GM12878 (cell line): Measurements from ENCODE around the gene KCND2. TPM values are rescaled to one million over a fixed set of nuclear protein-coding genes. Genes with fewer than 3 reads are reported as not detected.

ENCODE experiments used
- ATAC-seq: fragments of 200-7000 bp; cut with Tn5 transposase; 3 replicates; pipeline ENCODE4 v1.9.1; 2020; ENCODE audit warnings: mild to moderate bottlenecking, moderate library complexity
- BruUV-seq: library from RNA; stranded (reverse); fragments of 400-500 nt; replicated peaks from 2 replicates; lab custom pipeline; 2021; lab: Mats Ljungman, UMichigan
- CTCF ChIA-PET: fragments of 300-600 bp; sonication (Branson Sonifier 250); formaldehyde crosslinking; extraction: SDS; loops from one replicate; lab custom pipeline; 2021; ENCODE audit warnings: inconsistent platforms; lab: Yijun Ruan, JAX
- POLR2A ChIA-PET: fragments of 350-600 bp; formaldehyde crosslinking; extraction: SDS; loops from one replicate; lab custom pipeline; 2021; ENCODE audit warnings: inconsistent platforms; lab: Charles Lee
- RAD21 ChIA-PET: fragments of 300-600 bp; sonication (Branson Sonifier 250); formaldehyde crosslinking; loops from one replicate; lab custom pipeline; 2023; ENCODE audit warnings: antibody characterized with exemption; ENCODE audit not compliant: unreplicated experiment; lab: Charles Lee
- SMC1A ChIA-PET: fragments of 300-600 bp; sonication (Branson Sonifier 250); formaldehyde crosslinking; loops from one replicate; lab custom pipeline; 2023; ENCODE audit not compliant: unreplicated experiment, uncharacterized antibody; lab: Charles Lee
- DNase-seq: peaks from one replicate; pipeline ENCODE4 v3.0.0-alpha.2; 2011; ENCODE audit warnings: low read depth, low spot score
- FAIRE-seq: peaks from 3 replicates; lab custom pipeline; 2011; peaks lifted over from hg19 to GRCh38; lab: Jason Lieb, UNC
- H2AFZ ChIP-seq: 2 replicates; pipeline ENCODE4 v1.6.0; 2011; ENCODE audit warnings: low read depth, low read length, control low read depth; ENCODE audit not compliant: control insufficient read depth
- H3K27ac ChIP-seq: 2 replicates; pipeline ENCODE4 v1.5.1; 2011; ENCODE audit warnings: control low read depth; ENCODE audit not compliant: control insufficient read depth, insufficient read depth
- H3K27me3 ChIP-seq, 2 experiments: replicated peaks in 1 of 2; 2 replicates each; pipeline versions ENCODE4 v1.6.0 to v1.6.1; 2011; ENCODE audit warnings: low read length in 1 of 2; ENCODE audit not compliant: control insufficient read depth in 2 of 2, insufficient read depth in 2 of 2
- H3K36me3 ChIP-seq, 2 experiments: 2 replicates each; pipeline ENCODE4 v1.5.1; 2011; ENCODE audit warnings: low read length in 1 of 2; ENCODE audit not compliant: control insufficient read depth in 2 of 2, insufficient read depth in 2 of 2
- H3K4me1 ChIP-seq: 2 replicates; pipeline ENCODE4 v1.6.1; 2011; ENCODE audit warnings: mild to moderate bottlenecking, low read length, moderate library complexity, mixed read lengths; ENCODE audit not compliant: control insufficient read depth, insufficient read depth
- H3K4me2 ChIP-seq: 2 replicates; pipeline ENCODE4 v1.6.0; 2011; ENCODE audit warnings: control low read depth; ENCODE audit not compliant: control insufficient read depth, insufficient read depth
- H3K4me3 ChIP-seq: fragments of 200-600 bp; sonication (generic); 2 replicates; pipeline ENCODE4 v1.5.1; 2016
- H3K79me2 ChIP-seq: 2 replicates; pipeline ENCODE4 v1.6.0; 2011; ENCODE audit warnings: low read length; ENCODE audit not compliant: control insufficient read depth, insufficient read depth
- H3K9ac ChIP-seq: 2 replicates; pipeline ENCODE4 v1.8.0; 2011; ENCODE audit warnings: low read length, control low read depth, mixed read lengths; ENCODE audit not compliant: control insufficient read depth, insufficient read depth
- H3K9me3 ChIP-seq: replicated peaks from 3 replicates; pipeline ENCODE4 v1.5.1; 2011; ENCODE audit warnings: mild to moderate bottlenecking, low read length; ENCODE audit not compliant: control insufficient read depth, insufficient read depth
- H4K20me1 ChIP-seq: 2 replicates; pipeline ENCODE4 v1.6.0; 2011; ENCODE audit not compliant: control insufficient read depth, insufficient read depth
- CBFB ChIP-seq: IDR thresholded peaks from 2 replicates; pipeline ENCODE4 v1.6.1; 2016; ENCODE audit warnings: antibody characterized with exemption, low read depth
- CREM ChIP-seq: IDR thresholded peaks from 2 replicates; pipeline ENCODE4 v1.6.1; 2014; ENCODE audit warnings: antibody characterized with exemption, low read depth
- JUNB ChIP-seq: IDR thresholded peaks from 2 replicates; pipeline ENCODE4 v1.6.1; 2016; ENCODE audit warnings: antibody characterized with exemption, mild to moderate bottlenecking
- NFIC ChIP-seq: IDR thresholded peaks from 2 replicates; pipeline ENCODE4 v1.6.1; 2012; ENCODE audit warnings: low read depth, mild to moderate bottlenecking, inconsistent platforms, low read length, moderate library complexity
- POLR2AphosphoS2 ChIP-seq: IDR thresholded peaks from 2 replicates; pipeline ENCODE4 v1.6.1; 2011; ENCODE audit warnings: low read depth, mild to moderate bottlenecking, low read length, improper control_type of control experiment, moderate library complexity
- RUNX3 ChIP-seq: IDR thresholded peaks from 2 replicates; pipeline ENCODE4 v1.6.1; 2012; ENCODE audit warnings: low read length, inconsistent platforms
- TBL1XR1 ChIP-seq: IDR thresholded peaks from 2 replicates; pipeline ENCODE4 v1.6.1; 2012; ENCODE audit warnings: low read depth, low read length, improper control_type of control experiment
- TCF12 ChIP-seq: IDR thresholded peaks from 2 replicates; pipeline ENCODE4 v1.6.1; 2011; ENCODE audit warnings: low read depth, mild to moderate bottlenecking, low read length
- WGBS: methylation state at CpG from one replicate; pipeline ENCODE4 v1.1.6; 2016; ENCODE audit warnings: low lambda C conversion rate; ENCODE audit not compliant: insufficient replicate concordance, insufficient coverage; ENCODE audit errors: missing lambda C conversion rate; 5-methylcytosine and 5-hydroxymethylcytosine counted together
- in situ Hi-C: fragments of 300-500 bp; cut with MboI; formaldehyde crosslinking; loops from 9 replicates; pipeline ENCODE4 v1.14.3; 2018; ENCODE audit warnings: mixed read lengths
- intact Hi-C: fragments of 100-400 bp; cut with micrococcal nuclease; formaldehyde crosslinking; loops from one replicate; pipeline ENCODE4 v1.14.2; 2022; ENCODE audit not compliant: unreplicated experiment
- polyA plus RNA-seq, 11 experiments: library from polyadenylated mRNA; depleted of rRNA in 4 of 11; unstranded in 6 of 11; stranded (reverse) in 5 of 11; fragments of >200 nt; fragmentation: Nextera tagmentation in 4 of 11; fragmentation: Illumina TruSeq in 1 of 11; extraction: Ambion mirVana in 4 of 11; extraction: Trizol in 1 of 11; gene quantifications; 1 replicate in 1 of 11; 2 replicates in 10 of 11; pipeline versions ENCODE4 v1.2.1 to v1.2.3, GENCODE V29; 2011 to 2016; ENCODE audit warnings: inconsistent platforms in 2 of 11, missing spikeins in 2 of 11, low read depth in 1 of 11
- total RNA-seq, 4 experiments: library from RNA; depleted of rRNA in 3 of 4; stranded (reverse); fragments of >200 nt in 3 of 4; fragmentation: Illumina TruSeq in 1 of 4; extraction: Trizol in 1 of 4; gene quantifications; 2 replicates each; pipeline versions ENCODE4 v1.2.1 to v1.2.3, GENCODE V29; 2013 to 2021

Gene KCND2
- total and polyA plus RNA-seq, 10 of the 15 experiments (the other 5 are each of a cell fraction or from before 2014, with no cell fraction given): 3.6 to 22.3 (median 6.3) TPM

DNA sequence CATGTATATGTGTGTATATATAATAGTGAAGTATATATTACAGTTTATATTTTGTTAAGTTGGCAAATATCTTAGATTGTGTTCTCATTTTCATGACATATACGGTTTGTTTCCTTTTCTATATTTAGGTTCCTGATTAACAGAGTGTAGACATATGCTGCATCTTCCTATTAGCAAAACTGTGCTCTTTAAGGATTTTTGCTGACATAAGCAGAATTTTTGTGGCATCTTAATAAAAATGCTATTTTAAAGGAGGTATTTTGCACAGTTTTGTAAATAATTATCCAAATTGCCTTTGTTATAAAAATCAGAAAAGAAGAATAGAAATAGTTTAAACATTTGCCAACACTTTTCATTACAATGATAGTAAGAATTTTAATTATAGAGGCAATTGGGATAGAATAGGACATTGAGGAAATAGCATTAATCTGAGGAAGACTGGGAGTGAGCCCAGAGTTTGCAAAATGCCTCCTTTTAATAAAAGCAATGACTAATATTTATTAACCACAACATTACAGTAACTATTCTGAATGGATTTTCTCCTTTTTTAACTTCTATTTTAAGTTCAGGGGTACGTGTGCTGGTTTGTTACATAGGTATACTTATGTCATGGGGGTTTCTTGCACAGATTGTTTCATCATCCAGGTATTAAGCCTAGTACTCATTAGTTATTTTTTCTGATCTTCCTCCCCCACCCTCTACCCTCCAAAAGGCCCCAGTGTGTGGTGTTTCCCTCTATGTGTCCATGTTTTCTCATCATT lies 38.2 kb downstream of the KCND2 start:
- H4K20me1 ChIP-seq: no peaks in the 10 kb centered on the region
- ChIA-PET SMC1A (interaction anchor here (0.9 to 1.2 kb wide), 2 partner anchors 18 to 34 kb away, joined by 3 to 4 read pairs; no protein-coding TSS in a partner anchor), RAD21 (no interaction called here), POLR2A (interaction anchor here (0.7 kb wide), 1 partner anchor 507 kb away, joined by 3 read pairs; no protein-coding TSS in a partner anchor), CTCF (interaction anchor here (0.8 kb wide), 1 partner anchor 10 kb away, joined by 3 read pairs; no protein-coding TSS in a partner anchor)
- no peaks in the 10 kb centered on the region; the same call in none of the 2 replicates for H3K79me2 ChIP-seq
- 3% methylated on average over 2 of the region's 2 CpGs for WGBS
- H3K4me1 ChIP-seq: 0 out of 2 replicates have a peak, but pooled peaks cover 4% of the 10 kb centered on the region
- no peak overlapping the region for H3K27ac ChIP-seq
- DNase-seq (no peak), ATAC-seq (peak; percentile 19), FAIRE-seq (no peak)
- H3K27me3 ChIP-seq: no peaks in the 10 kb centered on the region
- no peak overlapping the region for H3K4me2 ChIP-seq
- in situ Hi-C loops (no loop called here), intact Hi-C loops (no loop called here)
- no peaks in the 10 kb centered on the region for H3K36me3 ChIP-seq
- no peak overlapping the region for H3K9ac ChIP-seq
- no TSS peak for BruUV-seq
- no peak overlapping the region for H3K4me3 ChIP-seq
- TF ChIP-seq JUNB (peak; percentile 65), CREM (0 out of 2 replicates have a peak, but pooled peaks have one; percentile 35), TCF12 (no peak), TBL1XR1 (no peak), POLR2AphosphoS2 (no peak), CBFB (0 out of 2 replicates have a peak, but pooled peaks have one; percentile 41), NFIC (peak; percentile 70; the same call in 1 of the 2 replicates), RUNX3 (peak; percentile 60; the same call in 1 of the 2 replicates)
- H2AFZ ChIP-seq: no peak overlapping the region
- no peaks in the 10 kb centered on the region; the same call in 2 of the 3 replicates for H3K9me3 ChIP-seq
